SH-SY5Y (cell line): ENCODE data around the gene DEFB121.

Experiments used
- GATA2 ChIP-seq: IDR thresholded peaks from 2 replicates; pipeline ENCODE4 v1.6.1; 2011; ENCODE audit warnings: mild to moderate bottlenecking, low read depth, low read length
- GATA3 ChIP-seq: IDR thresholded peaks from 2 replicates; pipeline ENCODE4 v1.6.1; 2011; ENCODE audit warnings: low read depth, mild to moderate bottlenecking, low read length, moderate library complexity

The DEFB121 gene

GRCh38 chr20:31390490-31390889 is 15.5 kb downstream of the DEFB121 start, which contains the start of gene DEFB119:
TSS of gene DEFB119 (minus strand) at chr20:31390590. CDS start at chr20:31390483, 107 bp downstream.
- no peak for TF ChIP-seq GATA3
- TF ChIP-seq GATA2, result no peak

- TF ChIP-seq GATA2, result no peak
- no peak for TF ChIP-seq GATA3
Measured at GRCh38 chr20:31374346-31374745, 31.7 kb downstream of the DEFB121 start.

- no peak for TF ChIP-seq GATA2
Measured at GRCh38 chr20:31368301-31368700, 37.7 kb downstream of the DEFB121 start, which contains the start of gene DEFB118. TSS of gene DEFB118 (plus strand) at chr20:31368601. CDS start at chr20:31368651, 50 bp downstream.

- no peak for TF ChIP-seq GATA3
- no peak for TF ChIP-seq GATA2
Measured at GRCh38 chr20:31363295-31363694, 42.7 kb downstream of the DEFB121 start.

- TF ChIP-seq GATA3, result no peak
- TF ChIP-seq GATA2, result no peak
Measured at GRCh38 chr20:31355981-31356380, 50.0 kb downstream of the DEFB121 start.
